ENCODE data around the gene SGIP1. TPM values are rescaled to one million over a fixed set of nuclear protein-coding genes. Genes with fewer than 3 reads are reported as not detected.

Gene SGIP1
- polyA plus RNA-seq, 1 of the 3 experiments (the other 2 are of a cell fraction): 15.5 TPM

GRCh38 chr1:66493731-66494130 is 40.2 kb upstream of the SGIP1 start:
- peak; percentile 45; the same call in 1 of the 2 replicates for TF ChIP-seq TCF12 (IDR thresholded peaks at IDR 0.05)
- no peak for TF ChIP-seq FOXJ3 (CRISPR knock-in tag; IDR thresholded peaks at IDR 0.05)
- Histone ChIP-seq H3K27me3 (ENCODE audit: insufficient read depth) (no peaks in the 10 kb centered on the region), H3K9ac (no peak overlapping the region), H2AFZ (ENCODE audit: low read depth) (no peak overlapping the region), H3K4me1 (ENCODE audit: control insufficient read depth in 1 of 2, insufficient read depth in 2 of 2, low read depth in 1 of 2, low read length in 1 of 2) (peaks cover 42 to 68% of the 10 kb centered on the region in 2 experiments), H3K79me2 (ENCODE audit: insufficient read depth) (no peaks in the 10 kb centered on the region), H4K20me1 (ENCODE audit: insufficient read depth) (no peaks in the 10 kb centered on the region), H3F3A (replicated peaks; ENCODE audit: insufficient read depth) (peaks cover 42% of the 10 kb centered on the region), H3K4me2 (no peak overlapping the region), H3K36me3 (replicated peaks in 1 of 2; ENCODE audit: control insufficient read depth in 1 of 2, insufficient read depth in 2 of 2, low read length in 1 of 2) (no peaks in the 10 kb centered on the region), H3K9me3 (no peaks in the 10 kb centered on the region), H3K4me3 (ENCODE audit: low read depth in 2 of 2, low read length in 1 of 2) (no peak overlapping the region), H3K9me2 (no peaks in the 10 kb centered on the region), H3K27ac (ENCODE audit: low read depth in 2 of 2, low read length in 1 of 2) (peak overlapping the region; percentile 95 to 100)
- POLR2A ChIA-PET: interaction anchor here (1.2 kb wide), 4 partner anchors 10 to 501 kb away, joined by 3 to 15 read pairs (median 4); no protein-coding TSS in a partner anchor
- no peak for DNase-seq
- CTCF ChIA-PET: interaction anchor here (0.6 to 4.2 kb wide), 5 partner anchors 11 to 589 kb away, joined by 3 to 38 read pairs (median 14); no protein-coding TSS in a partner anchor
- WGBS (ENCODE audit: low lambda C conversion rate): 92% methylated on average over 2 of the region's 2 CpGs

- H3K79me2 ChIP-seq (ENCODE audit: insufficient read depth): no peaks in the 10 kb centered on the region
- no peaks in the 10 kb centered on the region for H3K9me3 ChIP-seq
- WGBS (ENCODE audit: low lambda C conversion rate): 82% methylated on average over 1 of the region's 1 CpG
- no peaks in the 10 kb centered on the region for H4K20me1 ChIP-seq (ENCODE audit: insufficient read depth)
- H3F3A ChIP-seq (replicated peaks; ENCODE audit: insufficient read depth): peaks cover 35% of the 10 kb centered on the region
- no peak overlapping the region; the same call in 1 of the 2 replicates for H2AFZ ChIP-seq (ENCODE audit: low read depth)
- H3K9ac ChIP-seq: no peak overlapping the region
- H3K9me2 ChIP-seq: no peaks in the 10 kb centered on the region
- no peaks in the 10 kb centered on the region for H3K27me3 ChIP-seq (ENCODE audit: insufficient read depth)
- H3K36me3 ChIP-seq (replicated peaks in 1 of 2; ENCODE audit: control insufficient read depth in 1 of 2, insufficient read depth in 2 of 2, low read length in 1 of 2): no peaks in the 10 kb centered on the region
- no peak overlapping the region for H3K4me3 ChIP-seq (ENCODE audit: low read depth in 2 of 2, low read length in 1 of 2)
- H3K4me2 ChIP-seq: no peak overlapping the region
- CTCF ChIA-PET: interaction anchor here (0.7 to 4.2 kb wide), 6 partner anchors 11 to 131 kb away, joined by 3 to 38 read pairs (median 8); no protein-coding TSS in a partner anchor
- POLR2A ChIA-PET: interaction anchor here (0.7 to 1.2 kb wide), 8 partner anchors 9 to 502 kb away, joined by 3 to 15 read pairs (median 3); partner anchors contain the start of gene SGIP1
- no peak for DNase-seq
- H3K27ac ChIP-seq (ENCODE audit: low read depth in 2 of 2, low read length in 1 of 2): peak overlapping the region; percentile 95 to 100
- peaks cover 39 to 61% of the 10 kb centered on the region in 2 experiments for H3K4me1 ChIP-seq (ENCODE audit: control insufficient read depth in 1 of 2, insufficient read depth in 2 of 2, low read depth in 1 of 2, low read length in 1 of 2)
- TF ChIP-seq RAD21 (IDR thresholded peaks at IDR 0.05; ENCODE audit: low read length) (peak; percentile 14; the same call in 1 of the 2 replicates), TAF1 (IDR thresholded peaks at IDR 0.05; ENCODE audit: borderline replicate concordance, low read depth, low read length) (no peak), PBX3 (IDR thresholded peaks at IDR 0.05) (peak; percentile 34; the same call in 1 of the 2 replicates), SIN3A (IDR thresholded peaks at IDR 0.05; ENCODE audit: borderline replicate concordance, low read depth, low read length) (no peak), ELF1 (IDR thresholded peaks at IDR 0.05) (no peak), USF2 (IDR thresholded peaks at IDR 0.05; ENCODE audit: borderline replicate concordance, low read depth, low read length) (no peak; the same call in 1 of the 2 replicates), ZBTB33 (IDR thresholded peaks at IDR 0.05; ENCODE audit: borderline replicate concordance, low read depth) (no peak), NFIC (IDR thresholded peaks at IDR 0.05; ENCODE audit: borderline replicate concordance) (no peak), GATA2 (CRISPR knock-in tag; IDR thresholded peaks at IDR 0.05) (peak; percentile 93), GABPA (IDR thresholded peaks at IDR 0.05; ENCODE audit: low read depth) (no peak), CHD2 (IDR thresholded peaks at IDR 0.05; ENCODE audit: low read length, partially characterized antibody) (peak; percentile 81), RXRA (IDR thresholded peaks at IDR 0.05; ENCODE audit: borderline replicate concordance, low read depth) (no peak), TCF12 (IDR thresholded peaks at IDR 0.05) (peak; percentile 75), NRF1 (IDR thresholded peaks at IDR 0.05; ENCODE audit: low read depth, low read length) (no peak), MXI1 (IDR thresholded peaks at IDR 0.05; ENCODE audit: low read depth, low read length) (peak; percentile 78; the same call in 1 of the 2 replicates), SMC3 (IDR thresholded peaks at IDR 0.05; ENCODE audit: low read depth, low read length) (no peak), YY1 (IDR thresholded peaks at IDR 0.05; ENCODE audit: low read depth) (no peak), RCOR1 (IDR thresholded peaks at IDR 0.05; ENCODE audit: low read length) (peak; percentile 72; the same call in 1 of the 2 replicates), EP300 (IDR thresholded peaks at IDR 0.05; ENCODE audit: borderline replicate concordance in 1 of 2, low read depth in 1 of 2, low read length in 1 of 2) (peak; percentile 42 to 97; a peak in 3 of 4 replicates), IRF3 (IDR thresholded peaks at IDR 0.05; ENCODE audit: low read depth, low read length) (no peak)
These were observed 39.5 kb upstream of the SGIP1 start for GRCh38 chr1:66494482-66494881.

Data from SK-N-SH (cell line).